GM19328 (cell line): Measurements from ENCODE around the gene SETBP1.

Experiments
- ATAC-seq: cut with Tn5 transposase; IDR thresholded peaks from one replicate; pipeline ENCODE4 v1.9.1; 2021; ENCODE audit warnings: mild to moderate bottlenecking, moderate library complexity; ENCODE audit not compliant: unreplicated experiment

The SETBP1 gene

DNA sequence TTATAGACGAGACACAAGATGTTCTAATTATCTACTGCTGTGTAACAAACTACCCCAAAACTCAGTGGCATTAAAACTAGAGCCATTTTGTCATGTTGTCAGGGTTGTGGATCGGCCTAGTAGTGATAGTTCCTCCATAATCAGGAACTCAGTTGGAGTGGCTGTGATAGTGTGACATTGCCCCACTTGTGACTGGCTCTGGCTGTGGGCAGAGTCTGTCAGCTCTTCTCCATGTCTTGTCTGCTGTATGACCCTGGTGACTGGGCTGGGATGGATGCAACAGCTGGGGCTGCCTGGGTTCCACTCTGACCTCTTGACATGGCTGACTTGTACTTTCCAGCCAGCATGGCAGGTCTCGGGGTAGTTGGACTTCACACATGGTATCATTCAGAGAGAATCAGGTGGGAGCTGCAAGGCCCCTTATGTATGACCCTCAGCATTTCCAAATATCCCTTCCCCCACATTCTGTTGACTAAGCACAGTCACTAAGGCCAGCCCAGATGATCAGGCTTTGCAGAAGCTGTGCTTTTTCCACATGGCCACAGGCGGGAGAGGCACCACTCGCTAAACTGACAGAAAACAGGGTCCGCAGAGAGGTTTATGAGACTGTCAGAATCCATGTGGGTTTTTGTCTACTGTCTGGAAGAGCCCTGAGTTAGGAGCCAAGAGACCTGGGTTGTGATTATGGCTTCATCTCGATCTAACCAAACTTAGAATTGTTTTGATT is 50.3 kb downstream of the SETBP1 start:
- no peak for ATAC-seq

GRCh38 chr18:44731530-44732237 is 51.0 kb downstream of the SETBP1 start:
- ATAC-seq: peak; percentile 52

GRCh38 chr18:44732238-44732563 is 51.5 kb downstream of the SETBP1 start:
- no peak for ATAC-seq

DNA sequence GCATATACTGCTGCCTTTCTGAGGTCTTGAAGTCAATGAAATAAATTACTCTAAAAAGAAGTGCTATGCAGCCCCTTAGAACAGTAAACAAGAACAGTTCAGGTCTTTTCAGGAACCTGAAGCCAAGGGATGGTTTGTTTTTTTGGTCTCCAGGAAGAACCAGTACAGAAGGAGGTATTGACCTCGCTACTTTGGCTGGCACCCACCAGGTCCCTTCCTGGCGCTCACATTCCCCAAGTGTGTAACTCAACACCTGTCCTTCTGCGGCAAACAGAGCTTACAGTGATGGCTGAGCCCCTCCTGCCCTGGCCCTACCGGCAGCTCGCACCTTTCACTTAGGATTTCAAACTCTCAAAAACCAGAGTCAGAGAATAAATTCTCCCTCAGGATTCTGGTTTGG is 51.9 kb downstream of the SETBP1 start:
- no peak for ATAC-seq

GRCh38 chr18:44733069-44733753 is 52.5 kb downstream of the SETBP1 start:
- ATAC-seq: no peak

GRCh38 chr18:44733754-44734465 is 53.2 kb downstream of the SETBP1 start:
- no peak for ATAC-seq

DNA sequence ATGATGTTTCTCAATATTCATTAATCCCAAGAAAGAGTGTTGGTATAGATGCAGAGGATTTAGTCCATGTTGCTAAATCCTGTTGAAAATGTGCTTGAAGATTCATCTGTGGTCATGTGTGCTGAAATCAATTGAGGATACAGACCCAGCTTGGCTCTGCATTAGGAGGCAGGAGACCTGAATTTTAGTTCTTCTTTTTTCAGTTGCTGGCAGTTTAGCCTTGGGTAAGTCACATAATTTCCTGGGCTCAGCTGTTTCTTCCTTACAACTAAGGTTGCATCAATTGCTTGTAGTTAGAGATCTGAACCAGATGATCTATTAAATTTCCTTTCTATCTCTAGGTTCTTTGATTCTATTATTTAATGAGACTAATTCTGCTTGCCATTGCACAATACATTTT is 54.4 kb downstream of the SETBP1 start:
- ATAC-seq: no peak

DNA sequence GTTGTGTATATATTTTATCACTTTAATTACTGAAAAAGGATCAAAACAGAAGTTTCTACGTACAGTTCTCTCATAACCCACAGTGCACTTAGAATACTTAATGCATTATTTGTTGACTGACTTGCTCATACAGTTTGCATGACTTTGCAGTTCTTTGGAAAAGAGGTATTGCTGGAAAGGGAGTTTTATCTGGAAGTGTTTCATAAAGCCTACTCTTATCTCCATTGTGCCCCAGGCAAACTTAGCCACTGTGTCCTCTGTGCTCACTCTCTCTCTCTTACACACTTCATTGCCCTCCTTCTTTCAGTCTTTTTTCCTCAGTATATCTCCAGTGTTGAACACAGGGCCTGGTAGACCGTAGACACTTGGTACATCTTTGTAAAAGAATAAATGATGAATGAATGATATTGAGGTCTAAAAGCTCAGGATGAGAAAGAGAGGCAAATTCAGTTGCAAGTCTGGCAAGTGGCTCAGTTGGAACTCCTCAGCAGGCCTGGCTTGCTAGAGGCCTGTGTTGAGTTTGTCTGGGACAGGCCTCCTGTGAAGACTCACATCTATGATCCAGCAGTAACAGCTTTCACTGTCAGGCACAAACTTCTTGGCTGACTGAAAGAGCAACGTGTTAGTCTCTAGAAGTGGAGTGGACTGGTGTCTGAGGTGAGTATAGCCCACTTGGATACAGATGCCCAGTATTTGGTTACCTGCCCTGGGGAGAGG is 56.1 kb downstream of the SETBP1 start:
- no peak for ATAC-seq

DNA sequence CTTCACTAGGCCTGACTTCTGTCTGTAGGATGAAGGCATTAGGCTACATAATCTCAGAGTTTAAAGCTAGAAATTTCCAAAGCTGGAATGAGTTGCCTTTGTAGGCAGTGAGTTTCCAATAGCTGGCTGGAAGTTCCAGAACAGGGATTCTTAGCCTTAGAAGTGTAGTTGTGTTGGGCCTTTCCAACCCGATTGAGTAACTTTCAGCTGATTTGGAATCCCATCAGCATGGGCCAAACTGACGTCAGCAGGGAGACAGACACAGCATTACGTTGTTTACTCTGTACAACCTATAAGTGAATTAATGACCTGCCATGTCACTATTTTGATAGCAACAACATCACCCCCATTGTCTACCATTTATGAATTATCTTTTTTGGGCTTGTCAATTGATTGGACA is 56.9 kb downstream of the SETBP1 start:
- ATAC-seq: no peak

GRCh38 chr18:44740000-44740399 is 59.3 kb downstream of the SETBP1 start:
- ATAC-seq: no peak

DNA sequence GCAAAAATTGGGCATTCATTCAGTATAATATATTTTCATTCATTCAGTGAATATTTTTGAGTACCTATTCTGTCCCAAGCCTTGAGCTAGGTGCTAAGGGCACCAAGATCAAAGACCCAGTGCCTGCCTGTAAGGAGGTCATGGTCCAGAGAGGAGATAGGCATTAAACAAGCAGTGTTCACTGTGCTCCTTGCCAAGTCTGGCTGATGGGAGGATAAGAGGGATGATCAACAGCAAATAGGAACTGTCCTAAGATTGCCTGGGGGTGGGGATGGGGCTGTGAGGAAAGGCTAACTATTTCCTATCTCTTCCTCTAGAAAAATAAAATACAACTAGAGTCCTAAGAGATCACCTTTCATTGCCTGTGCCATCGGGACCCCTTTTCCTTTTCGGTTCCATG is 60.4 kb downstream of the SETBP1 start:
- ATAC-seq: no peak

- no peak for ATAC-seq
These were observed 60.8 kb downstream of the SETBP1 start for GRCh38 chr18:44741511-44741910.

DNA sequence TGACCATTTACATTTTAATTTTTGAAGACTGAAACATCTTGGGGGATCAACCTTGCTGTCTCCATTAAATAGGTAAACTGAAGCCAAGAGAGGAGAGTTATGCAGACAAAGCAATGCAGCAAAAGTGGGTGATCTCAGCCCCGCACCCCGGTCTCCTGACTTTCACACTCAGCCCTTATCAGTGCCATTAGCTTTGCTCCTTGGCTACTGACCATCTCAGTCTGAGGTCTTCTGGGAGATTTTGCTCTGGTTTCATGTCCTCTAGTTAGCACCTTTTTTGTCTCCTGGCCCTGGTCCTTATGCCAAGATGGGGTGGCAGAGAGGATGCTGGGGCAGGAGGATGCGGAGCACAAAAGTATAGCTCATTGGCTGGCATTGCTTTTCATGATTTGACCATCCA is 61.4 kb downstream of the SETBP1 start:
- ATAC-seq: no peak

DNA sequence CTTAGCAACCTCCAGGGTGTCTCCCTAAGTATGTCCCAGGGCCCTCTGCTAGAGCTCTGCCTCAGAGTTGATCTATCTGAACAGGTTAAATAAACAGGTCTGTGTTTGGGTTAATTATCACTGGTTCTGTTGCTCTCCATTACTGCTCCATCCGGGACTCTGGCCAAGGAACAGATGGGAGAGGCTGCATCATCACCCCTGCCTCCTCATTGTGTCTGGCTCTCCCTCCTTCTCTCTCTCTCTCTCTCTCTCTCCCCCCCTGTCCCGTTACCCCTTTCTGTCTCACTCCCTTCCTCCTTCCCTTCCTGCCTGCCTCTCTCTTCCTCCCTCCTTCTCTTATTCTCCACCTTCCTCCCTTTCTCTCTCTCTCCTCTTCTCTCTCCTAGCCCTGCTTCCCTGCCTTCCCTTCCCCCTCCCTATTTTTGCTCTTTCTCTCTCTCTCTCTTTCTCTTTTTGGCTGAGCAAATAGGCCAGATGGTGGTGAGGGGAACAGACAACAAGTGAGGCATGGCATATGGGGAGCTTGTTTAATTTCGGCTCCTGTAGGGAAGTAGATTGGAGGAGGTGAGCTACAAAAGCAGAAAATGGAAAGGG is 62.1 kb downstream of the SETBP1 start:
- no peak for ATAC-seq

DNA sequence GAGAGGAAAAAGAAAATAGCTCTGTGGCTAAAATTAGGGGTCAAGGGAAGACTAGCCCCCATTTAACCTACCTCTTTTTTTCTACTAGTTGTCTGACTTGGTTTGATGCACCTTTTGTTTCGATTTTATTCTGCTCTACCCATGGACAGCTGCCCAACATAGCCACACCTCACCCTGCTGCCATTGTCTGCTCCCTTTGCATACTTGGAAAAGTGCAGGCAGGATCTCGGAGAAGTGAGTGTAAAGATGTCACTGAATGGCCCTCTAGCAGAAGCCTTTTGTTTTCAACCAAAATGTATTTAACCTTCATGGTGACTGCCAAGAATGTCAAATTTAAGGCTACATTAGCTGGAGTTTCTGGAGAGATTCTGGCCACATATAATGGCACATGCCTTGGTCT is 62.9 kb downstream of the SETBP1 start:
- no peak for ATAC-seq

DNA sequence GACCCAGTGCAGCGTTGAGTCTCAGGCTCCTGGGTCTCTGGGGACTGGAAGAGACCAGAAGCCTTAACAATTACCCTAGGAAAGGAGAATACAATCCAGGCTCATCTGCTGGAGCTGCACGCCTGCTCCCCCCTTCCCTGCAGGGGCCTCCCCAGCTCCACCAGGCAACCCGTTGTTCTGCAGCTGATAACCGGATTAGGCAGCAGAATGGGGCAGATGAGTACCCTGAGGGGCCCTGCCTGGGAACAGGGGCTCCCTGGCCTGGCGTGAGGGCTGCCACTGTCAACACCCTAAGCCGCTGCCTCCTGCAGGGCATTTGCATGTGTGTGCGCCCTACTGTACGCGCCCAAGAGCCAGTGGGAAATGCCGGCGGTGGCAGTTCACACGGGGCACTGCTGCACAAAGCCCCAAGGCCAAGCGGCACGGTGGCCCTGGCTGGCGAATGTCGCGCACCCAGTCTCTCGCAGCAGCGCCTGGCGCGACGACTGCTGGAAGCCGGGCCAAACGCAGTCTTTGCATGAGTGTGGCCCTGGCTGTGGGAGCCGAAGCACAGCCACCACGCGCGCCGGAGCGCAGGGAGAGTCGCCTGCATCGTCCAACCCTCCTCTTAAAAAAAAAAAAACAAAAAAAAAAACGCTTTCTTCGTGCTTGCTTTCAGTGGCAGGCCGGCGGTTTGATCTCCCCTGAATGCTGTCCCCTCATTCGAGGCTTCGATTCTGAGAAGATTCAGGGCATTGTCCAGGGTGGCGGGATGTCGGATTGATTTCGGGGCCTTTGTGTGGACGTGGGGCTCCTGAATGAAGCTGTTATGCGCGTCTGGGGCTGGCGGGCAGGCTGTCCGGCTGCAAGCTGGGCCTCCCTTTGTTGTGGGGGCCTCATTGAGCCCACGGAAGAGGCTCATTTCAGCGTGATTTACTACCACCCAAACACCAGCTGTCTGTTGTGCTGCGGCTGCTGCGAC is 63.8 kb downstream of the SETBP1 start:
- no peak for ATAC-seq

- no peak for ATAC-seq
These were observed 66.5 kb downstream of the SETBP1 start for GRCh38 chr18:44747157-44747556.

- no peak for ATAC-seq
These were observed 67.9 kb downstream of the SETBP1 start for GRCh38 chr18:44748582-44748981.

- ATAC-seq: no peak
These were observed 70.1 kb downstream of the SETBP1 start for GRCh38 chr18:44750774-44751173.
